ENCODE results near the gene FNDC3B.

DNA sequence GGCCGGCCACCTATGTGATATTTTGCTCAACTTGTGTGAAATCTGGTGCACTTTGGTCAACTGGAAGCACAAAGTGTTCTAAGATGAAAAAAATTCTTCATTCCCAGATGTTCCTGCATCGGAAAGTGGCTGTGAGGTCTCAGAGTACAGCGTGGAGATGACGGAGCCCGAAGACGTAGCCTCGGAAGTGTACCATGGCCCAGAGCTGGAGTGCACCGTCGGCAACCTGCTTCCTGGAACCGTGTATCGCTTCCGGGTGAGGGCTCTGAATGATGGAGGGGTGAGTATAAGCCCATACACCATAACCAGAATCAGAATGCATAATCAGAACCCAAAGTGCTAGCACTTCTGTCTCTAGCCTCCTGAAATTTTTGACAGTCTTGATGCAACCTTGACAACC is 304.6 kb downstream of the FNDC3B start:
- TF ChIP-seq, protein P1, sequence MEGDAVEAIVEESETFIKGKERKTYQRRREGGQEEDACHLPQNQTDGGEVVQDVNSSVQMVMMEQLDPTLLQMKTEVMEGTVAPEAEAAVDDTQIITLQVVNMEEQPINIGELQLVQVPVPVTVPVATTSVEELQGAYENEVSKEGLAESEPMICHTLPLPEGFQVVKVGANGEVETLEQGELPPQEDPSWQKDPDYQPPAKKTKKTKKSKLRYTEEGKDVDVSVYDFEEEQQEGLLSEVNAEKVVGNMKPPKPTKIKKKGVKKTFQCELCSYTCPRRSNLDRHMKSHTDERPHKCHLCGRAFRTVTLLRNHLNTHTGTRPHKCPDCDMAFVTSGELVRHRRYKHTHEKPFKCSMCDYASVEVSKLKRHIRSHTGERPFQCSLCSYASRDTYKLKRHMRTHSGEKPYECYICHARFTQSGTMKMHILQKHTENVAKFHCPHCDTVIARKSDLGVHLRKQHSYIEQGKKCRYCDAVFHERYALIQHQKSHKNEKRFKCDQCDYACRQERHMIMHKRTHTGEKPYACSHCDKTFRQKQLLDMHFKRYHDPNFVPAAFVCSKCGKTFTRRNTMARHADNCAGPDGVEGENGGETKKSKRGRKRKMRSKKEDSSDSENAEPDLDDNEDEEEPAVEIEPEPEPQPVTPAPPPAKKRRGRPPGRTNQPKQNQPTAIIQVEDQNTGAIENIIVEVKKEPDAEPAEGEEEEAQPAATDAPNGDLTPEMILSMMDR (IDR thresholded peaks at IDR 0.05 in 8 of 11, conservative IDR thresholded peaks at IDR 0.05 in 3 of 11), result no peak
- no peak for TF ChIP-seq POLR2AphosphoS5 (IDR thresholded peaks at IDR 0.05)
